K562 (cell line): Measurements from ENCODE around the gene BNC2. TPM values are rescaled to one million over a fixed set of nuclear protein-coding genes. Genes with fewer than 3 reads are reported as not detected.

ENCODE experiments used
- ATAC-seq: fragments of 200-7000 bp; cut with Tn5 transposase; 3 replicates; pipeline ENCODE4 v1.9.1; 2020; ENCODE audit warnings: moderate library complexity
- BruUV-seq: library from RNA; stranded (reverse); fragments of 400-500 nt; replicated peaks from 2 replicates; lab custom pipeline; 2021; lab: Mats Ljungman, UMichigan
- CTCF ChIA-PET: fragments of 300-600 bp; formaldehyde crosslinking; extraction: SDS; loops from one replicate; lab custom pipeline; 2021; ENCODE audit warnings: low intra/inter-chr PET ratio; lab: Yijun Ruan, JAX
- POLR2A ChIA-PET: fragments of 300-600, 350-650 bp; sonication (Branson Sonifier 250); formaldehyde crosslinking; extraction: SDS; loops from one replicate; lab custom pipeline; 2021; ENCODE audit warnings: antibody characterized with exemption, inconsistent platforms; lab: Yijun Ruan, JAX
- DNase-seq, 4 experiments: peaks; one replicate each; pipeline versions ENCODE4 v3.0.0 to v3.0.0-alpha.2; 2011 to 2018; ENCODE audit warnings: low spot score in 3 of 4, mixed read lengths in 3 of 4; ENCODE audit errors: extremely low read depth in 1 of 4
- FAIRE-seq: peaks from 2 replicates; lab custom pipeline; 2011; peaks lifted over from hg19 to GRCh38; lab: Jason Lieb, UNC
- H2AFZ ChIP-seq: 2 replicates; pipeline ENCODE4 v1.6.0; 2011; ENCODE audit warnings: low read depth, low read length, control low read depth, inconsistent platforms
- H3K27ac ChIP-seq: fragments of 200-600 bp; 3 replicates; pipeline ENCODE4 v1.8.0; 2011; ENCODE audit warnings: low read depth, mild to moderate bottlenecking, control low read depth, inconsistent platforms, low read length, moderate library complexity, mixed read lengths; ENCODE audit errors: extremely low read depth
- H3K27me3 ChIP-seq, 2 experiments: fragments of 300-600 bp in 1 of 2; 2 replicates in 1 of 2; 3 replicates in 1 of 2; pipeline versions ENCODE4 v1.6.0 to v1.8.0; 2011; ENCODE audit warnings: inconsistent platforms in 2 of 2, low read length in 2 of 2, mild to moderate bottlenecking in 1 of 2, mixed read lengths in 1 of 2, moderate library complexity in 1 of 2; ENCODE audit not compliant: control insufficient read depth in 2 of 2, insufficient read depth in 2 of 2
- H3K36me3 ChIP-seq: fragments of 300-600 bp; 3 replicates; pipeline ENCODE4 v1.8.0; 2011; ENCODE audit warnings: mild to moderate bottlenecking, low read length, inconsistent platforms; ENCODE audit not compliant: control insufficient read depth, insufficient read depth
- H3K4me1 ChIP-seq, 2 experiments: fragments of 200-600 bp in 1 of 2; replicated peaks in 1 of 2; 2 replicates in 1 of 2; 3 replicates in 1 of 2; pipeline versions ENCODE4 v1.5.1 to v1.8.0; 2011; ENCODE audit warnings: inconsistent platforms in 2 of 2, low read length in 2 of 2, mild to moderate bottlenecking in 1 of 2, mixed read lengths in 1 of 2, moderate library complexity in 1 of 2; ENCODE audit not compliant: control insufficient read depth in 2 of 2, insufficient read depth in 2 of 2
- H3K4me2 ChIP-seq: 2 replicates; pipeline ENCODE4 v1.6.1; 2011; ENCODE audit warnings: low read length, control low read depth, inconsistent platforms, mixed read lengths; ENCODE audit not compliant: insufficient read depth
- H3K4me3 ChIP-seq: fragments of 200-600 bp; sonication (generic), shearing (Covaris generic); 2 replicates; pipeline ENCODE4 v1.5.1; 2016; ENCODE audit warnings: control low read depth, inconsistent platforms
- H3K79me2 ChIP-seq: fragments of 200-600 bp; 3 replicates; pipeline ENCODE4 v1.8.0; 2011; ENCODE audit warnings: low read length, inconsistent platforms; ENCODE audit not compliant: control insufficient read depth, insufficient read depth
- H3K9ac ChIP-seq, 2 experiments: 2 replicates each; pipeline versions ENCODE4 v1.6.0 to v1.6.1; 2011; ENCODE audit warnings: low read depth in 2 of 2, low read length in 2 of 2, control low read depth in 1 of 2, inconsistent platforms in 1 of 2, mild to moderate bottlenecking in 1 of 2, mixed read lengths in 1 of 2; ENCODE audit not compliant: insufficient read depth in 1 of 2
- H3K9me1 ChIP-seq: one replicate; pipeline ENCODE4 v1.6.0; 2011; ENCODE audit warnings: inconsistent platforms, mild to moderate bottlenecking, low read length, moderate library complexity; ENCODE audit not compliant: control insufficient read depth, insufficient read depth
- H3K9me3 ChIP-seq: replicated peaks from 2 replicates; pipeline ENCODE4 v1.5.1; 2011; ENCODE audit warnings: low read depth, low read length, inconsistent platforms; ENCODE audit not compliant: control insufficient read depth, insufficient read depth
- H4K20me1 ChIP-seq: replicated peaks from 2 replicates; pipeline ENCODE4 v1.6.1; 2011; ENCODE audit warnings: low read length, inconsistent platforms, mixed read lengths; ENCODE audit not compliant: control insufficient read depth, insufficient read depth
- CBX8 ChIP-seq: fragments of 200-600 bp; sonication (generic); IDR thresholded peaks from 2 replicates; pipeline ENCODE4 v1.6.1; 2012; ENCODE audit warnings: borderline replicate concordance, mixed run types, low read depth, mild to moderate bottlenecking, moderate library complexity, mixed read lengths, low read length, control low read depth, inconsistent platforms; ENCODE audit not compliant: poor library complexity, severe bottlenecking; ENCODE audit errors: extremely low read depth
- KDM1A ChIP-seq, 2 experiments: fragments of 450-650 bp; IDR thresholded peaks; 2 replicates each; pipeline ENCODE4 v1.6.1; 2016; ENCODE audit warnings: mild to moderate bottlenecking in 2 of 2
- NONO ChIP-seq, 2 experiments: fragments of 200-400 bp in 1 of 2; fragments of 450-650 bp in 1 of 2; formaldehyde crosslinking in 1 of 2; IDR thresholded peaks; 2 replicates each; pipeline ENCODE4 v1.6.1; 2017; ENCODE audit warnings: low read depth in 2 of 2, mild to moderate bottlenecking in 2 of 2, moderate library complexity in 2 of 2, low read length in 1 of 2
- SAP30 ChIP-seq: fragments of 200-600 bp; sonication (generic); IDR thresholded peaks from 2 replicates; pipeline ENCODE4 v1.6.1; 2012; ENCODE audit warnings: borderline replicate concordance, low read depth, mild to moderate bottlenecking, moderate library complexity, low read length, control low read depth, inconsistent platforms; ENCODE audit not compliant: insufficient read depth, poor library complexity, severe bottlenecking
- XRCC3 ChIP-seq: fragments of 450-650 bp; IDR thresholded peaks from 2 replicates; pipeline ENCODE4 v1.6.1; 2017; ENCODE audit warnings: mild to moderate bottlenecking, moderate library complexity
- ZFP30 ChIP-seq: fragments of 250-450 bp; sonication (Bioruptor Pico); IDR thresholded peaks from 2 replicates; pipeline ENCODE4 v1.8.0; 2022; ENCODE audit warnings: moderate library complexity, mild to moderate bottlenecking, inconsistent platforms, borderline replicate concordance
- ZNF347 ChIP-seq: fragments of 450-650 bp; formaldehyde crosslinking; IDR thresholded peaks from 2 replicates; pipeline ENCODE4 v1.4.0; 2020; ENCODE audit warnings: low read depth, mild to moderate bottlenecking, moderate library complexity
- WGBS: fragments of 100-300 bp; shearing (Covaris generic); methylation state at CpG from one replicate; pipeline ENCODE4 v1.1.6; 2016; ENCODE audit warnings: low coverage, mixed read lengths; ENCODE audit not compliant: insufficient coverage; ENCODE audit errors: missing lambda C conversion rate; 5-methylcytosine and 5-hydroxymethylcytosine counted together
- in situ Hi-C: fragments of 300-500 bp; cut with MboI; formaldehyde crosslinking; loops from 4 replicates; pipeline ENCODE4 v1.15.0; 2018; ENCODE audit warnings: inconsistent platforms, mixed read lengths
- intact Hi-C: fragments of 100-400 bp; cut with micrococcal nuclease; formaldehyde crosslinking; loops from 2 replicates; pipeline ENCODE4 v1.14.2; 2022
- polyA plus RNA-seq, 8 experiments: library from polyadenylated mRNA; depleted of rRNA in 4 of 8; stranded (reverse) in 5 of 8; unstranded in 3 of 8; fragments of >200 nt; fragmentation: Nextera tagmentation in 2 of 8; fragmentation: Illumina TruSeq in 1 of 8; extraction: Ambion mirVana in 2 of 8; extraction: Trizol in 1 of 8; gene quantifications; 2 replicates each; pipeline versions ENCODE4 v1.2.1 to v1.2.3, GENCODE V29; 2011 to 2014; ENCODE audit warnings: inconsistent platforms in 1 of 8, missing spikeins in 1 of 8
- total RNA-seq, 7 experiments: library from RNA; depleted of rRNA in 6 of 7; stranded (reverse); fragments of >200 nt in 6 of 7; fragmentation: Illumina TruSeq in 2 of 7; extraction: Trizol in 2 of 7; gene quantifications; 2 replicates each; pipeline versions ENCODE4 v1.2.1 to v1.2.3, GENCODE V29; 2011 to 2021; ENCODE audit warnings: low replicate concordance in 1 of 7
- TF ChIP-seq, protein P1 (sequence below), 2 experiments: fragments of 450-650 bp; conservative IDR thresholded peaks; 2 replicates each; pipeline ENCODE4 v1.6.1; 2017; ENCODE audit warnings: mild to moderate bottlenecking in 2 of 2, moderate library complexity in 2 of 2
- TF ChIP-seq, protein P2 (sequence below): fragments of 250-450 bp; sonication (Bioruptor Pico); IDR thresholded peaks from 2 replicates; pipeline ENCODE4 v1.6.1; 2021; ENCODE audit warnings: mild to moderate bottlenecking

Gene BNC2
- total and polyA plus RNA-seq, 9 of the 15 experiments (the other 6 are each of a cell fraction or from before 2014, with no cell fraction given): not detected

DNA sequence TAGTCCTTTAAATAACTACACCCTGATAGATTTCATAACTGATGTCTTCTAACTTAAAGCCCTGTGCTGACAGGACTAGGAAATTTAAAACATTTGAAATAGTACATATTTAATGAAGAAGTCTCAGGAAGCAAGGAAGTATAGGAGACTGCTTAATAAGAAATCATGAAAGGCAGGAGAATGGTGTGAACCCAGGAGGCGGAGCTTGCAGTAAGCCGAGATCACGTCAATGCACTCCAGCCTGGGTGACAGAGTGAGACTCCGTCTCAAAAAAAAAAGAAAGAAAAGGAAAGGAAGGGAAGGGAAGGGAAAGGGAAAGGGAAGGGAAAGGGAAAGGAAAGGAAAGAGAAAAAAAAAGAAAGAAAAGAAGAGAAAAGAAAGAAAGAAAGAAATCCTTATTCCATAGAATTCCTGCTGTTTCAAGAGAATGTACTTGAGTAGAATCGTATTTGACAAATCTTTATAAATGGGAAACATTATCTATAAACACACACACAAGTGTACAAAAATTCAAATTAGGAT lies 74.1 kb downstream of the BNC2 start:
- Histone ChIP-seq H3K27ac (no peak overlapping the region), H3K9me3 (no peaks in the 10 kb centered on the region), H3K4me2 (no peak overlapping the region), H3K36me3 (no peaks in the 10 kb centered on the region), H3K9ac (no peak overlapping the region), H3K4me3 (no peak overlapping the region), H2AFZ (no peak overlapping the region), H3K79me2 (no peaks in the 10 kb centered on the region), H4K20me1 (no peaks in the 10 kb centered on the region), H3K9me1 (no peaks in the 10 kb centered on the region), H3K4me1 (no peaks in the 10 kb centered on the region), H3K27me3 (no peaks in the 10 kb centered on the region)
- no peak for ATAC-seq
- intact Hi-C loops (no loop called here), in situ Hi-C loops (no loop called here)
- POLR2A ChIA-PET: no interaction called here
- no peak for DNase-seq
- WGBS: 0% methylated on average over 2 of the region's 5 CpGs
- CTCF ChIA-PET: no interaction called here
- TF ChIP-seq ZNF347: no peak
- no peak for TF ChIP-seq KDM1A (IDR thresholded peaks at IDR 0.05)
- TF ChIP-seq, protein P1, sequence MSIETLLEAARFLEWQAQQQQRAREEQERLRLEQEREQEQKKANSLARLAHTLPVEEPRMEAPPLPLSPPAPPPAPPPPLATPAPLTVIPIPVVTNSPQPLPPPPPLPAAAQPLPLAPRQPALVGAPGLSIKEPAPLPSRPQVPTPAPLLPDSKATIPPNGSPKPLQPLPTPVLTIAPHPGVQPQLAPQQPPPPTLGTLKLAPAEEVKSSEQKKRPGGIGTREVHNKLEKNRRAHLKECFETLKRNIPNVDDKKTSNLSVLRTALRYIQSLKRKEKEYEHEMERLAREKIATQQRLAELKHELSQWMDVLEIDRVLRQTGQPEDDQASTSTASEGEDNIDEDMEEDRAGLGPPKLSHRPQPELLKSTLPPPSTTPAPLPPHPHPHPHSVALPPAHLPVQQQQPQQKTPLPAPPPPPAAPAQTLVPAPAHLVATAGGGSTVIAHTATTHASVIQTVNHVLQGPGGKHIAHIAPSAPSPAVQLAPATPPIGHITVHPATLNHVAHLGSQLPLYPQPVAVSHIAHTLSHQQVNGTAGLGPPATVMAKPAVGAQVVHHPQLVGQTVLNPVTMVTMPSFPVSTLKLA (conservative IDR thresholded peaks at IDR 0.05): no peak
- TF ChIP-seq ZFP30 (CRISPR knock-in tag): no peak
- TF ChIP-seq CBX8: no peak
- no peak for TF ChIP-seq SAP30
- TF ChIP-seq XRCC3: no peak
- TF ChIP-seq, protein P2, sequence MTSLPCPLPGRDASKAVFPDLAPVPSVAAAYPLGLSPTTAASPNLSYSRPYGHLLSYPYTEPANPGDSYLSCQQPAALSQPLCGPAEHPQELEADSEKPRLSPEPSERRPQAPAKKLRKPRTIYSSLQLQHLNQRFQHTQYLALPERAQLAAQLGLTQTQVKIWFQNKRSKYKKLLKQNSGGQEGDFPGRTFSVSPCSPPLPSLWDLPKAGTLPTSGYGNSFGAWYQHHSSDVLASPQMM: no peak
- no peak for TF ChIP-seq NONO (IDR thresholded peaks at IDR 0.05; ENCODE audit: low read depth in 2 of 2, low read length in 1 of 2)
- FAIRE-seq: no peak
- no TSS peak for BruUV-seq
